Activated CD4-positive, alpha-beta T cell treated with anti-CD3 and anti-CD28 coated beads for 1 hour (primary cell): Measurements from ENCODE around the gene PELI1.

ENCODE experiments used
- DNase-seq: peaks from one replicate; pipeline ENCODE4 v3.0.0-alpha.2; 2020

The PELI1 gene

GRCh38 chr2:64144057-64145013 lies at the start of gene PELI1:
Gene PELI1, minus strand, starts transcription at chr2:64144420. Its CDS starts 36,110 bp downstream, at chr2:64108310.
- peak; percentile 85 for DNase-seq

- DNase-seq, result no peak
Observed at GRCh38 chr2:64193491-64193890, 49.3 kb upstream of the PELI1 start.

- no peak for DNase-seq
Observed at GRCh38 chr2:64192664-64193105, 48.5 kb upstream of the PELI1 start.

GRCh38 chr2:64192125-64192479 lies 47.9 kb upstream of the PELI1 start:
- no peak for DNase-seq

GRCh38 chr2:64189586-64189985 lies 45.4 kb upstream of the PELI1 start:
- DNase-seq, result no peak

GRCh38 chr2:64189167-64189566 lies 44.9 kb upstream of the PELI1 start:
- no peak for DNase-seq

GRCh38 chr2:64186699-64187605 lies 42.7 kb upstream of the PELI1 start:
- no peak for DNase-seq

GRCh38 chr2:64179582-64180321 lies 35.5 kb upstream of the PELI1 start:
- no peak for DNase-seq

GRCh38 chr2:64177315-64177714 lies 33.1 kb upstream of the PELI1 start:
- DNase-seq, result no peak

- DNase-seq, result no peak
Observed at GRCh38 chr2:64175419-64176197, 31.4 kb upstream of the PELI1 start.

- no peak for DNase-seq
Observed at GRCh38 chr2:64173156-64174135, 29.2 kb upstream of the PELI1 start.

GRCh38 chr2:64168756-64169155 lies 24.5 kb upstream of the PELI1 start:
- DNase-seq, result no peak

GRCh38 chr2:64168201-64168600 lies 24.0 kb upstream of the PELI1 start:
- DNase-seq, result no peak

- no peak for DNase-seq
Observed at GRCh38 chr2:64166637-64167420, 22.6 kb upstream of the PELI1 start.

GRCh38 chr2:64166212-64166611 lies 22.0 kb upstream of the PELI1 start:
- DNase-seq, result no peak

- DNase-seq, result no peak
Observed at GRCh38 chr2:64165706-64166105, 21.5 kb upstream of the PELI1 start.

- DNase-seq, result no peak
Observed at GRCh38 chr2:64164629-64165028, 20.4 kb upstream of the PELI1 start.

GRCh38 chr2:64162516-64162915 lies 18.3 kb upstream of the PELI1 start:
- DNase-seq, result no peak

- no peak for DNase-seq
Observed at GRCh38 chr2:64157792-64158191, 13.6 kb upstream of the PELI1 start.

GRCh38 chr2:64153811-64154210 lies 9.6 kb upstream of the PELI1 start:
- DNase-seq, result no peak
